NCI-H1417 (cell line): ENCODE data around the gene NT5C2.
"Not testable (repeated sequence)": the region's sequence is repeated elsewhere in the genome, so short reads cannot be mapped to it uniquely, and the experiment has no call there.

Source experiments
- DNase-seq, 3 experiments: peaks; one replicate each; lab custom pipeline; 2025; lab: John Stamatoyannopoulos, UW

The NT5C2 gene

GRCh38 chr10:103193107-103193819, at the start of gene NT5C2:
Gene NT5C2 (minus strand): TSS chr10:103193272. CDS start chr10:103174958, 18,314 bp downstream.
- DNase-seq, result peak; percentile 71 to 81 (median 81)

- peak in 1 of 3 experiments; percentile 4 for DNase-seq
Measured at GRCh38 chr10:103241262-103242011, 48.4 kb upstream of the NT5C2 start.

- DNase-seq, result no peak
Measured at GRCh38 chr10:103238506-103239252, 45.6 kb upstream of the NT5C2 start.

- DNase-seq, result no peak
Measured at GRCh38 chr10:103235775-103236174, 42.7 kb upstream of the NT5C2 start.

GRCh38 chr10:103232772-103233488, 39.9 kb upstream of the NT5C2 start:
- no peak for DNase-seq

GRCh38 chr10:103232131-103232673, 39.1 kb upstream of the NT5C2 start:
- DNase-seq, result no peak

- DNase-seq, result no peak
Measured at GRCh38 chr10:103231047-103231551, 38.0 kb upstream of the NT5C2 start.

GRCh38 chr10:103227416-103227815, 34.3 kb upstream of the NT5C2 start:
- no peak for DNase-seq

- DNase-seq, result no peak
Measured at GRCh38 chr10:103225939-103226338, 32.9 kb upstream of the NT5C2 start.

GRCh38 chr10:103224721-103225120, 31.6 kb upstream of the NT5C2 start:
- not testable (repeated sequence) for DNase-seq

GRCh38 chr10:103224133-103224532, 31.1 kb upstream of the NT5C2 start:
- no peak for DNase-seq

GRCh38 chr10:103216362-103216761, 23.3 kb upstream of the NT5C2 start:
- DNase-seq, result not testable (repeated sequence)

GRCh38 chr10:103215601-103216000, 22.5 kb upstream of the NT5C2 start:
- no peak for DNase-seq

GRCh38 chr10:103210262-103210661, 17.2 kb upstream of the NT5C2 start:
- DNase-seq, result not testable (repeated sequence)

- not testable (repeated sequence) for DNase-seq
Measured at GRCh38 chr10:103207643-103208042, 14.6 kb upstream of the NT5C2 start.

- DNase-seq, result no peak
Measured at GRCh38 chr10:103207141-103207540, 14.1 kb upstream of the NT5C2 start.

- not testable (repeated sequence) for DNase-seq
Measured at GRCh38 chr10:103206715-103207114, 13.6 kb upstream of the NT5C2 start.

- not testable (repeated sequence) for DNase-seq
Measured at GRCh38 chr10:103205401-103205800, 12.3 kb upstream of the NT5C2 start.

- DNase-seq, result peak in 2 of 3 experiments; percentile 36 to 69
Measured at GRCh38 chr10:103204353-103205255, 11.5 kb upstream of the NT5C2 start.

- no peak for DNase-seq
Measured at GRCh38 chr10:103203466-103203865, 10.4 kb upstream of the NT5C2 start.
